H1 (cell line): ENCODE results near the gene CHD2. TPM values are rescaled to one million over a fixed set of nuclear protein-coding genes. Genes with fewer than 3 reads are reported as not detected.
A peak's percentile ranks its signal among the peaks of the same experiment; 100 is the strongest.

Experiments used
- GTF2F1 ChIP-seq: IDR thresholded peaks from 2 replicates; pipeline ENCODE4 v1.6.1; 2012; ENCODE audit warnings: low read depth, low read length, improper control_type of control experiment, borderline replicate concordance
- HDAC2 ChIP-seq, 2 experiments: fragments of 300-600 bp in 1 of 2; sonication (generic) in 1 of 2; IDR thresholded peaks; 2 replicates each; pipeline ENCODE4 v1.6.1; 2011 to 2012; ENCODE audit warnings: low read depth in 2 of 2, low read length in 2 of 2, mild to moderate bottlenecking in 2 of 2, moderate library complexity in 2 of 2, borderline replicate concordance in 1 of 2, inconsistent platforms in 1 of 2
- RAD21 ChIP-seq, 2 experiments: IDR thresholded peaks in 1 of 2; conservative IDR thresholded peaks in 1 of 2; 2 replicates each; pipeline ENCODE4 v1.6.1; 2011; ENCODE audit warnings: low read depth in 2 of 2, low read length in 2 of 2, improper control_type of control experiment in 1 of 2, inconsistent platforms in 1 of 2, mild to moderate bottlenecking in 1 of 2, moderate library complexity in 1 of 2
- RXRA ChIP-seq: IDR thresholded peaks from 2 replicates; pipeline ENCODE4 v1.6.1; 2011; ENCODE audit warnings: low read depth, mild to moderate bottlenecking, low read length, moderate library complexity; ENCODE audit not compliant: insufficient read depth
- SP1 ChIP-seq: IDR thresholded peaks from 2 replicates; pipeline ENCODE4 v1.6.1; 2011; ENCODE audit warnings: low read depth, low read length
- TCF12 ChIP-seq: IDR thresholded peaks from 2 replicates; pipeline ENCODE4 v1.6.1; 2011; ENCODE audit warnings: low read depth, mild to moderate bottlenecking, low read length
- polyA plus RNA-seq, 7 experiments: library from polyadenylated mRNA; depleted of rRNA in 3 of 7; stranded (reverse) in 5 of 7; unstranded in 2 of 7; fragments of >200 nt in 5 of 7; fragments of 200-250 nt in 2 of 7; gene quantifications; 1 replicate in 5 of 7; 2 replicates in 1 of 7; 4 replicates in 1 of 7; pipeline versions ENCODE4 v1.2.1 to v1.2.3, GENCODE V29; 2011 to 2013; ENCODE audit warnings: missing spikeins in 2 of 7, mixed read lengths in 2 of 7
- total RNA-seq: library from RNA; stranded (reverse); fragmentation: NEBNext Ultra II Directional; extraction: Animal tissue kit (Norgen Biotek cat#: 25700); gene quantifications from 2 replicates; pipeline ENCODE4 v1.2.1, GENCODE V29; 2021
- TF ChIP-seq, protein P1 (sequence below): fragments of 300-600 bp; sonication (generic); IDR thresholded peaks from 2 replicates; pipeline ENCODE4 v1.7.1; 2012; ENCODE audit warnings: low read length, moderate library complexity, mild to moderate bottlenecking, inconsistent platforms; ENCODE audit not compliant: insufficient replicate concordance
- TF ChIP-seq, protein P2 (sequence below): IDR thresholded peaks from 2 replicates; pipeline ENCODE4 v1.6.1; 2012; ENCODE audit warnings: inconsistent platforms

CHD2 gene
- total and polyA plus RNA-seq, 2 of the 8 experiments (the other 6 are each of a cell fraction or from before 2014, with no cell fraction given) = 28.8 to 70.0 TPM

DNA sequence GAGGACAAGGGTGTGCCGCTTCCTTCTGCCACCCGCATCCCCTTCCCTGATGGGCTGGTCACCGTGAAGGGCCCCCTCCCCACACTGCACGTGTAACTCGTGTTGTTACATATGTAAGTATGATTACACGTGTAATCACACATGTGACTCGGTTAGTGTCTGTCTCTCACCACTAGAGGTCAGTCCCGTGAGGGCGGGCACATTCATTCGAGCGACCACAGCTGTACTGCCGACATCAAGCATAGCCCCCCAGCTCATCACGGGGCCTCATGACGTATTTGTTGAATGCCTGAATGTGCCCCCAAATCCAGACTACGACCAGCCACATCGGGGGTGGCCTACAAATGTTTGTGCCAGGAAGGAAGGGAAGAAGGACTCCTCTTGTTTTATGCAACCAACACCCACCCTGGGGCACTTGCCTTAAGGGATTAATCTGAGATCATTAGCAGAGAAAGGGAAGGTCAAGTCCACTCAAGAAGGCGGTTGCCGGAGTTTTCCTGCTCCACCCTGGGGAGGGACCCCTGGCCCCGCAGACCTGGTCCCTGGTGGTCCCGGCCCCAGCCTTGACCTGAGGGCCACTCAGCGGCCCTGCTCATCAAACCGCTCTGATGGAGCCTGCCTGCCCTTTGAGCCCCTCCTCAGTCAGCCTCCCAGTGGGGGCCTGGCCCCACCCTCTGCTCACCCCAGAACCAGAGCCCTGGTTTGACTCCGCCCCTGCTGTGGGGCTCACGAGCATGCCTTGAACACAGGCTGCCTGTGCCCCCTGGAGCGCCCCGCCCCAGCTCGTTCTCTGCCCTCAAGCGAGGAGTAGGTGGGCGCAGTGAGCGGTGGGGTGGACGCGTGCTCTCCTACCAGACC lies 136.1 kb downstream of the CHD2 start (continued):
- TF ChIP-seq, protein P1, sequence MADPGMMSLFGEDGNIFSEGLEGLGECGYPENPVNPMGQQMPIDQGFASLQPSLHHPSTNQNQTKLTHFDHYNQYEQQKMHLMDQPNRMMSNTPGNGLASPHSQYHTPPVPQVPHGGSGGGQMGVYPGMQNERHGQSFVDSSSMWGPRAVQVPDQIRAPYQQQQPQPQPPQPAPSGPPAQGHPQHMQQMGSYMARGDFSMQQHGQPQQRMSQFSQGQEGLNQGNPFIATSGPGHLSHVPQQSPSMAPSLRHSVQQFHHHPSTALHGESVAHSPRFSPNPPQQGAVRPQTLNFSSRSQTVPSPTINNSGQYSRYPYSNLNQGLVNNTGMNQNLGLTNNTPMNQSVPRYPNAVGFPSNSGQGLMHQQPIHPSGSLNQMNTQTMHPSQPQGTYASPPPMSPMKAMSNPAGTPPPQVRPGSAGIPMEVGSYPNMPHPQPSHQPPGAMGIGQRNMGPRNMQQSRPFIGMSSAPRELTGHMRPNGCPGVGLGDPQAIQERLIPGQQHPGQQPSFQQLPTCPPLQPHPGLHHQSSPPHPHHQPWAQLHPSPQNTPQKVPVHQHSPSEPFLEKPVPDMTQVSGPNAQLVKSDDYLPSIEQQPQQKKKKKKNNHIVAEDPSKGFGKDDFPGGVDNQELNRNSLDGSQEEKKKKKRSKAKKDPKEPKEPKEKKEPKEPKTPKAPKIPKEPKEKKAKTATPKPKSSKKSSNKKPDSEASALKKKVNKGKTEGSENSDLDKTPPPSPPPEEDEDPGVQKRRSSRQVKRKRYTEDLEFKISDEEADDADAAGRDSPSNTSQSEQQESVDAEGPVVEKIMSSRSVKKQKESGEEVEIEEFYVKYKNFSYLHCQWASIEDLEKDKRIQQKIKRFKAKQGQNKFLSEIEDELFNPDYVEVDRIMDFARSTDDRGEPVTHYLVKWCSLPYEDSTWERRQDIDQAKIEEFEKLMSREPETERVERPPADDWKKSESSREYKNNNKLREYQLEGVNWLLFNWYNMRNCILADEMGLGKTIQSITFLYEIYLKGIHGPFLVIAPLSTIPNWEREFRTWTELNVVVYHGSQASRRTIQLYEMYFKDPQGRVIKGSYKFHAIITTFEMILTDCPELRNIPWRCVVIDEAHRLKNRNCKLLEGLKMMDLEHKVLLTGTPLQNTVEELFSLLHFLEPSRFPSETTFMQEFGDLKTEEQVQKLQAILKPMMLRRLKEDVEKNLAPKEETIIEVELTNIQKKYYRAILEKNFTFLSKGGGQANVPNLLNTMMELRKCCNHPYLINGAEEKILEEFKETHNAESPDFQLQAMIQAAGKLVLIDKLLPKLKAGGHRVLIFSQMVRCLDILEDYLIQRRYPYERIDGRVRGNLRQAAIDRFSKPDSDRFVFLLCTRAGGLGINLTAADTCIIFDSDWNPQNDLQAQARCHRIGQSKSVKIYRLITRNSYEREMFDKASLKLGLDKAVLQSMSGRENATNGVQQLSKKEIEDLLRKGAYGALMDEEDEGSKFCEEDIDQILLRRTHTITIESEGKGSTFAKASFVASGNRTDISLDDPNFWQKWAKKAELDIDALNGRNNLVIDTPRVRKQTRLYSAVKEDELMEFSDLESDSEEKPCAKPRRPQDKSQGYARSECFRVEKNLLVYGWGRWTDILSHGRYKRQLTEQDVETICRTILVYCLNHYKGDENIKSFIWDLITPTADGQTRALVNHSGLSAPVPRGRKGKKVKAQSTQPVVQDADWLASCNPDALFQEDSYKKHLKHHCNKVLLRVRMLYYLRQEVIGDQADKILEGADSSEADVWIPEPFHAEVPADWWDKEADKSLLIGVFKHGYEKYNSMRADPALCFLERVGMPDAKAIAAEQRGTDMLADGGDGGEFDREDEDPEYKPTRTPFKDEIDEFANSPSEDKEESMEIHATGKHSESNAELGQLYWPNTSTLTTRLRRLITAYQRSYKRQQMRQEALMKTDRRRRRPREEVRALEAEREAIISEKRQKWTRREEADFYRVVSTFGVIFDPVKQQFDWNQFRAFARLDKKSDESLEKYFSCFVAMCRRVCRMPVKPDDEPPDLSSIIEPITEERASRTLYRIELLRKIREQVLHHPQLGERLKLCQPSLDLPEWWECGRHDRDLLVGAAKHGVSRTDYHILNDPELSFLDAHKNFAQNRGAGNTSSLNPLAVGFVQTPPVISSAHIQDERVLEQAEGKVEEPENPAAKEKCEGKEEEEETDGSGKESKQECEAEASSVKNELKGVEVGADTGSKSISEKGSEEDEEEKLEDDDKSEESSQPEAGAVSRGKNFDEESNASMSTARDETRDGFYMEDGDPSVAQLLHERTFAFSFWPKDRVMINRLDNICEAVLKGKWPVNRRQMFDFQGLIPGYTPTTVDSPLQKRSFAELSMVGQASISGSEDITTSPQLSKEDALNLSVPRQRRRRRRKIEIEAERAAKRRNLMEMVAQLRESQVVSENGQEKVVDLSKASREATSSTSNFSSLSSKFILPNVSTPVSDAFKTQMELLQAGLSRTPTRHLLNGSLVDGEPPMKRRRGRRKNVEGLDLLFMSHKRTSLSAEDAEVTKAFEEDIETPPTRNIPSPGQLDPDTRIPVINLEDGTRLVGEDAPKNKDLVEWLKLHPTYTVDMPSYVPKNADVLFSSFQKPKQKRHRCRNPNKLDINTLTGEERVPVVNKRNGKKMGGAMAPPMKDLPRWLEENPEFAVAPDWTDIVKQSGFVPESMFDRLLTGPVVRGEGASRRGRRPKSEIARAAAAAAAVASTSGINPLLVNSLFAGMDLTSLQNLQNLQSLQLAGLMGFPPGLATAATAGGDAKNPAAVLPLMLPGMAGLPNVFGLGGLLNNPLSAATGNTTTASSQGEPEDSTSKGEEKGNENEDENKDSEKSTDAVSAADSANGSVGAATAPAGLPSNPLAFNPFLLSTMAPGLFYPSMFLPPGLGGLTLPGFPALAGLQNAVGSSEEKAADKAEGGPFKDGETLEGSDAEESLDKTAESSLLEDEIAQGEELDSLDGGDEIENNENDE = no peak
- TF ChIP-seq RXRA = no peak
- TF ChIP-seq SP1 = no peak
- peak; percentile 66 to 76 for TF ChIP-seq RAD21 (IDR thresholded peaks at IDR 0.05 in 1 of 2, conservative IDR thresholded peaks at IDR 0.05 in 1 of 2; ENCODE audit: low read depth in 2 of 2, low read length in 2 of 2)
- TF ChIP-seq TCF12 = no peak
- TF ChIP-seq, protein P2, sequence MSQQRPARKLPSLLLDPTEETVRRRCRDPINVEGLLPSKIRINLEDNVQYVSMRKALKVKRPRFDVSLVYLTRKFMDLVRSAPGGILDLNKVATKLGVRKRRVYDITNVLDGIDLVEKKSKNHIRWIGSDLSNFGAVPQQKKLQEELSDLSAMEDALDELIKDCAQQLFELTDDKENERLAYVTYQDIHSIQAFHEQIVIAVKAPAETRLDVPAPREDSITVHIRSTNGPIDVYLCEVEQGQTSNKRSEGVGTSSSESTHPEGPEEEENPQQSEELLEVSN = no peak
- TF ChIP-seq HDAC2 (IDR thresholded peaks at IDR 0.05; ENCODE audit: borderline replicate concordance in 1 of 2, low read depth in 2 of 2, low read length in 2 of 2) = no peak
- no peak for TF ChIP-seq GTF2F1
